ENCODE data around the gene IGF1R.

IGF1R gene

GRCh38 chr15:98865397-98866339 is 217.3 kb downstream of the IGF1R start:
- TF ChIP-seq EZH2phosphoT487 (IDR thresholded peaks at IDR 0.05; ENCODE audit: low read depth), result no peak
- TF ChIP-seq, protein P1, sequence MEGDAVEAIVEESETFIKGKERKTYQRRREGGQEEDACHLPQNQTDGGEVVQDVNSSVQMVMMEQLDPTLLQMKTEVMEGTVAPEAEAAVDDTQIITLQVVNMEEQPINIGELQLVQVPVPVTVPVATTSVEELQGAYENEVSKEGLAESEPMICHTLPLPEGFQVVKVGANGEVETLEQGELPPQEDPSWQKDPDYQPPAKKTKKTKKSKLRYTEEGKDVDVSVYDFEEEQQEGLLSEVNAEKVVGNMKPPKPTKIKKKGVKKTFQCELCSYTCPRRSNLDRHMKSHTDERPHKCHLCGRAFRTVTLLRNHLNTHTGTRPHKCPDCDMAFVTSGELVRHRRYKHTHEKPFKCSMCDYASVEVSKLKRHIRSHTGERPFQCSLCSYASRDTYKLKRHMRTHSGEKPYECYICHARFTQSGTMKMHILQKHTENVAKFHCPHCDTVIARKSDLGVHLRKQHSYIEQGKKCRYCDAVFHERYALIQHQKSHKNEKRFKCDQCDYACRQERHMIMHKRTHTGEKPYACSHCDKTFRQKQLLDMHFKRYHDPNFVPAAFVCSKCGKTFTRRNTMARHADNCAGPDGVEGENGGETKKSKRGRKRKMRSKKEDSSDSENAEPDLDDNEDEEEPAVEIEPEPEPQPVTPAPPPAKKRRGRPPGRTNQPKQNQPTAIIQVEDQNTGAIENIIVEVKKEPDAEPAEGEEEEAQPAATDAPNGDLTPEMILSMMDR (IDR thresholded peaks at IDR 0.05; ENCODE audit: low read depth, low read length), result no peak
- Histone ChIP-seq H3K9ac (ENCODE audit: low read length) (peak overlapping the region; percentile 69), H2AFZ (ENCODE audit: low read depth, low read length) (peak overlapping the region; percentile 54), H3K27ac (ENCODE audit: low read length) (peak overlapping the region; percentile 86), H3K27me3 (ENCODE audit: low read depth, low read length) (no peaks in the 10 kb centered on the region), H3K36me3 (replicated peaks; ENCODE audit: low read depth, low read length) (no peaks in the 10 kb centered on the region), H3K79me2 (ENCODE audit: low read length) (peaks cover 6% of the 10 kb centered on the region; the same call in 1 of the 2 replicates), H3K4me1 (ENCODE audit: low read length) (peaks cover 6% of the 10 kb centered on the region; the same call in 1 of the 2 replicates), H3K4me3 (ENCODE audit: low read length) (peak overlapping the region; percentile 77), H4K20me1 (ENCODE audit: insufficient read depth, low read length) (no peaks in the 10 kb centered on the region), H3K4me2 (ENCODE audit: low read length) (peak overlapping the region; percentile 85), H3K9me3 (ENCODE audit: insufficient read depth, low read length) (no peaks in the 10 kb centered on the region)

DNA sequence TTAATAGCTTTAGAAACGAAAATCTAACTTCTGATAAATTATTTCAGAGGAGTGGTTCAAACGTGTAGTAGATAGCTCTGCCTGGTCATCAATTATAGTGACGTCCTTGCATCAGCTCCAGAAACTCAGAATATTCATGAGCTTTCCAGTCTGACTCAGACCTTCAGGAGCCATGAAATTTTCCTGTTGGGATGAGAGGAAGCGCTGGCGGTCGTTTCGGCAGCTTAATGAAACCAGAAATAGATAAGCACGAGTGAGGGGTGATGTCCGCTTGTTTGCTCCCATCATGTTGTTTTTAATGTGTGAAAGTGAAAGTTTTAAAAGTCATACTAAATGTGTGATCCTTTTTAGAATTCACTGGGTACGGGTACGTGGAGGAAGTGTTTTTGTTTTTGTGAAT is 218.2 kb downstream of the IGF1R start:
- no peaks in the 10 kb centered on the region for H4K20me1 ChIP-seq (ENCODE audit: insufficient read depth, low read length)
- no peaks in the 10 kb centered on the region for H3K9me3 ChIP-seq (ENCODE audit: insufficient read depth, low read length)
- H2AFZ ChIP-seq (ENCODE audit: low read depth, low read length), result peak overlapping the region; percentile 54
- peak overlapping the region; percentile 69 for H3K9ac ChIP-seq (ENCODE audit: low read length)
- TF ChIP-seq, protein P1 (IDR thresholded peaks at IDR 0.05; ENCODE audit: low read depth, low read length), result no peak
- no peak for TF ChIP-seq EZH2phosphoT487 (IDR thresholded peaks at IDR 0.05; ENCODE audit: low read depth)
- peaks cover 6% of the 10 kb centered on the region; the same call in 1 of the 2 replicates for H3K79me2 ChIP-seq (ENCODE audit: low read length)
- peaks cover 6% of the 10 kb centered on the region; the same call in 1 of the 2 replicates for H3K4me1 ChIP-seq (ENCODE audit: low read length)
- peak overlapping the region; percentile 77 for H3K4me3 ChIP-seq (ENCODE audit: low read length)
- peak overlapping the region; percentile 85 for H3K4me2 ChIP-seq (ENCODE audit: low read length)
- peak overlapping the region; percentile 86 for H3K27ac ChIP-seq (ENCODE audit: low read length)
- no peaks in the 10 kb centered on the region for H3K27me3 ChIP-seq (ENCODE audit: low read depth, low read length)
- H3K36me3 ChIP-seq (replicated peaks; ENCODE audit: low read depth, low read length), result no peaks in the 10 kb centered on the region

DNA sequence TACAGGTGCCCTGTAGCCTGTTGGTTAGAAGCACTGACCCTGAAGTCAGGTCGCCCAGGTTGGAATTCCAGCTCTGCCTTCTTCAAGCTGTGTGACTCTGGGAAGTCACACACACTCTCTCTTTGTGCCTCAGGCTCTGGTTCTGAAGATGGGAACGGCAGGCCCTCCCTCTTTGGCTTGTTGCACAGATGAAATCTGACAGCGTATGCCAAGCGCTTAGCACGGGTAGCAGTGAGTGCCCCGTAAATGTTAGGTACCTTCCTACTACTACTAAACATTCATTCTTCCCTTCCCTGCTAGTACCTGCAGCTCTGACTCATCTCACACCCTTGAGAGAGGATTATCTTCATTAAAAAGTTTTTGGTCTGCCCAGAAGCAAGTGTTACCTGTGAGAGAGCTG is 220.2 kb downstream of the IGF1R start:
- H2AFZ ChIP-seq (ENCODE audit: low read depth, low read length), result no peak overlapping the region
- H3K36me3 ChIP-seq (replicated peaks; ENCODE audit: low read depth, low read length), result no peaks in the 10 kb centered on the region
- no peak overlapping the region for H3K4me3 ChIP-seq (ENCODE audit: low read length)
- no peaks in the 10 kb centered on the region for H3K9me3 ChIP-seq (ENCODE audit: insufficient read depth, low read length)
- H3K9ac ChIP-seq (ENCODE audit: low read length), result no peak overlapping the region
- H3K4me2 ChIP-seq (ENCODE audit: low read length), result no peak overlapping the region
- no peak overlapping the region for H3K27ac ChIP-seq (ENCODE audit: low read length)
- H4K20me1 ChIP-seq (ENCODE audit: insufficient read depth, low read length), result no peaks in the 10 kb centered on the region
- peaks cover 6% of the 10 kb centered on the region for H3K27me3 ChIP-seq (ENCODE audit: low read depth, low read length)
- TF ChIP-seq EZH2phosphoT487 (IDR thresholded peaks at IDR 0.05; ENCODE audit: low read depth), result no peak
- TF ChIP-seq, protein P1 (IDR thresholded peaks at IDR 0.05; ENCODE audit: low read depth, low read length), result no peak
- peaks cover 10% of the 10 kb centered on the region for H3K4me1 ChIP-seq (ENCODE audit: low read length)
- H3K79me2 ChIP-seq (ENCODE audit: low read length), result peaks cover 6% of the 10 kb centered on the region; the same call in 1 of the 2 replicates

DNA sequence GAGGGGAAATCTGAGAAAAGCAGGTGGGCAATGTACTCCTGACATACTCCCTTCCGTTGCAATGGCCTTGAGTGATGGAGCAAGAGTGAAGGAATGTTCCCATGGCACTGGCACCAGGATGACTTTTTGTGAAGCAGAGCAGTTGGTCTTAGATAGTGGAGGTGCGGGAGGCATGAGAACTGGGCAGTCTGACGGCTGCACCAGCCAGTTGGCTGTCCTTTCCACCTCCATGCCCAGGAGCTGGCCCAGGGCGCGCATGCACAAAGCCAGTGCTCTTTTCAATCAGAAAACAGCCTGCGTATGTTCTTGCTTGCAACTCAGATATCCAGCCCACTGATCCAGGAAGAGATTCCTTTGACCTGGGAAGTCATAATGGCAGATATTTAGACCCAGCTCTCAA is 222.4 kb downstream of the IGF1R start:
- H3K79me2 ChIP-seq (ENCODE audit: low read length), result peaks cover 6% of the 10 kb centered on the region; the same call in 1 of the 2 replicates
- TF ChIP-seq, protein P1 (IDR thresholded peaks at IDR 0.05; ENCODE audit: low read depth, low read length), result no peak
- no peak for TF ChIP-seq EZH2phosphoT487 (IDR thresholded peaks at IDR 0.05; ENCODE audit: low read depth)
- peaks cover 12% of the 10 kb centered on the region for H3K4me1 ChIP-seq (ENCODE audit: low read length)
- no peaks in the 10 kb centered on the region for H3K36me3 ChIP-seq (replicated peaks; ENCODE audit: low read depth, low read length)
- 0 out of 2 replicates have a peak, but pooled peaks cover 8% of the 10 kb centered on the region for H4K20me1 ChIP-seq (ENCODE audit: insufficient read depth, low read length)
- no peak overlapping the region for H3K4me2 ChIP-seq (ENCODE audit: low read length)
- H3K9ac ChIP-seq (ENCODE audit: low read length), result no peak overlapping the region
- H3K9me3 ChIP-seq (ENCODE audit: insufficient read depth, low read length), result no peaks in the 10 kb centered on the region
- H3K27me3 ChIP-seq (ENCODE audit: low read depth, low read length), result peaks cover 16% of the 10 kb centered on the region
- H2AFZ ChIP-seq (ENCODE audit: low read depth, low read length), result no peak overlapping the region
- no peak overlapping the region for H3K4me3 ChIP-seq (ENCODE audit: low read length)
- H3K27ac ChIP-seq (ENCODE audit: low read length), result no peak overlapping the region
